HUDEP-2 (cell line): ENCODE results near the gene NOTUM.

Experiments
- DNase-seq, 76 experiments: peaks; one replicate each; lab custom pipeline; 2025; ENCODE audit not compliant: unreplicated experiment in 76 of 76; lab: John Stamatoyannopoulos, UW

Gene NOTUM

GRCh38 chr17:81958633-81959342, 2.2 kb downstream of the NOTUM start:
- no peak for DNase-seq

- no peak for DNase-seq
These were observed 3.1 kb downstream of the NOTUM start for GRCh38 chr17:81957691-81958432.

- no peak for DNase-seq
These were observed 4.1 kb downstream of the NOTUM start for GRCh38 chr17:81956607-81957589.

- DNase-seq = no peak
These were observed 5.0 kb downstream of the NOTUM start for GRCh38 chr17:81955756-81956544.

GRCh38 chr17:81955058-81955681, 5.8 kb downstream of the NOTUM start:
- DNase-seq = no peak

GRCh38 chr17:81954131-81955057, 6.6 kb downstream of the NOTUM start:
- DNase-seq = no peak

GRCh38 chr17:81953443-81953842, 7.5 kb downstream of the NOTUM start:
- peak in 16 of 76 experiments; percentile 5 to 62 (median 20) for DNase-seq

GRCh38 chr17:81952792-81953228, 8.2 kb downstream of the NOTUM start:
- no peak for DNase-seq

GRCh38 chr17:81951785-81952684, 9.0 kb downstream of the NOTUM start:
- DNase-seq = no peak

GRCh38 chr17:81950501-81950900, 10.5 kb downstream of the NOTUM start:
- no peak for DNase-seq

- DNase-seq = no peak
These were observed 12.2 kb downstream of the NOTUM start for GRCh38 chr17:81948635-81949378.

GRCh38 chr17:81947189-81947588, 13.8 kb downstream of the NOTUM start, which contains the start of gene MYADML2:
Gene MYADML2, minus strand, starts transcription at chr17:81947233. Its CDS starts 5,492 bp downstream, at chr17:81941741.
- DNase-seq = no peak

GRCh38 chr17:81944858-81945257, 16.1 kb downstream of the NOTUM start:
- no peak for DNase-seq

- DNase-seq = no peak
These were observed 18.8 kb downstream of the NOTUM start for GRCh38 chr17:81942167-81942553.

GRCh38 chr17:81941484-81942166, 19.4 kb downstream of the NOTUM start:
- no peak for DNase-seq
